Fibroblast of pulmonary artery (primary cell): ENCODE data around the gene RSPH3.
"Not testable (repeated sequence)": the region's sequence is repeated elsewhere in the genome, so short reads cannot be mapped to it uniquely, and the experiment has no call there.

Source experiments
- DNase-seq: peaks from one replicate; pipeline ENCODE4 v3.0.0-alpha.2; 2010; ENCODE audit warnings: low read depth
- H3K4me3 ChIP-seq: replicated peaks from 2 replicates; pipeline ENCODE4 v1.5.1; 2011; ENCODE audit warnings: low read depth, mild to moderate bottlenecking, control low read depth, low read length, moderate library complexity
- TF ChIP-seq, protein P1 (sequence below): IDR thresholded peaks from 2 replicates; pipeline ENCODE4 v1.5.1; 2011; ENCODE audit warnings: mild to moderate bottlenecking, control low read depth, low read length, inconsistent platforms; ENCODE audit errors: missing control alignments

Gene RSPH3

GRCh38 chr6:159043251-159043650 lies 43.2 kb upstream of the RSPH3 start:
- DNase-seq: no peak

DNA sequence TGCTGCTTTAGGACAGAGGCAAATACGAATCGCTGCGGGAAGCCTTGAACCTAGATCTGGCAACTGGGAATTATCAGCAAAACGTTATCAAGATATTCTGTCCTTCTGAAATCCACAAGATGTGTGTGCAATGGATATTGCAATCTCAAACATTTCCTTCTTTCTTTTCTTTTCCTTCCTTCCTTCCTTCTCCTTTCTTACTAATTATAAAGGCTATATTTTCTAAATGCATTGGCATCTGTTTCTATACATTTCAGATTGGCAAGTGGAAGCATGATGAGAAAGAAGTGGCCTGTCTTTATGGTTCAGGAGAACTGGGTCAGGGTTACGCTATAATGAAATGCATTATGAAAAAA lies 42.8 kb upstream of the RSPH3 start:
- no peak overlapping the region for H3K4me3 ChIP-seq
- no peak for DNase-seq
- TF ChIP-seq, protein P1, sequence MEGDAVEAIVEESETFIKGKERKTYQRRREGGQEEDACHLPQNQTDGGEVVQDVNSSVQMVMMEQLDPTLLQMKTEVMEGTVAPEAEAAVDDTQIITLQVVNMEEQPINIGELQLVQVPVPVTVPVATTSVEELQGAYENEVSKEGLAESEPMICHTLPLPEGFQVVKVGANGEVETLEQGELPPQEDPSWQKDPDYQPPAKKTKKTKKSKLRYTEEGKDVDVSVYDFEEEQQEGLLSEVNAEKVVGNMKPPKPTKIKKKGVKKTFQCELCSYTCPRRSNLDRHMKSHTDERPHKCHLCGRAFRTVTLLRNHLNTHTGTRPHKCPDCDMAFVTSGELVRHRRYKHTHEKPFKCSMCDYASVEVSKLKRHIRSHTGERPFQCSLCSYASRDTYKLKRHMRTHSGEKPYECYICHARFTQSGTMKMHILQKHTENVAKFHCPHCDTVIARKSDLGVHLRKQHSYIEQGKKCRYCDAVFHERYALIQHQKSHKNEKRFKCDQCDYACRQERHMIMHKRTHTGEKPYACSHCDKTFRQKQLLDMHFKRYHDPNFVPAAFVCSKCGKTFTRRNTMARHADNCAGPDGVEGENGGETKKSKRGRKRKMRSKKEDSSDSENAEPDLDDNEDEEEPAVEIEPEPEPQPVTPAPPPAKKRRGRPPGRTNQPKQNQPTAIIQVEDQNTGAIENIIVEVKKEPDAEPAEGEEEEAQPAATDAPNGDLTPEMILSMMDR: no peak

More at GRCh38 chr6:159043251-159043650, 43.2 kb upstream of the RSPH3 start:
- no peak overlapping the region for H3K4me3 ChIP-seq
- TF ChIP-seq, protein P1: no peak

GRCh38 chr6:159042003-159042825 lies 42.2 kb upstream of the RSPH3 start:
- peak; percentile 66 for DNase-seq
- no peak overlapping the region for H3K4me3 ChIP-seq
- TF ChIP-seq, protein P1: peak; percentile 99

DNA sequence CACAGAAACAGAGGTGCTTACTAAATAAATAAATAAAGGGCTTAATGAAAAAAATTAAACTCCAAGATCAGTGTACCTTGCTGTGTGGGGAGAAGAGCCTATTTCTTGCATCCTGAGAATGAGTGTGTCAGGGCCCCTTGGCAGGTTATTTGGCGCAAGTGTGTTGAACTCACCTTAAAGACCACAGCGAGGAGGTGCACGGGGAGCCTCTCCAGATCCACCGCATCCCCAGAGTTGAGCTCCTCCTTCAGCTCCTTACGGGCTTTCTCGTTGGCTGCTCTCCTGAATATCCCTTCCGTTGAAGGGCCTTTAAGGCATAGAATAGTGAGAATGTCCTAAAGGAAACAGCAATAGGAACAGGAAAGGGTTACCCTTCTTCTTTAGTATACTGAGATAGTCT lies 41.2 kb upstream of the RSPH3 start:
- H3K4me3 ChIP-seq: no peak overlapping the region
- TF ChIP-seq, protein P1: no peak
- DNase-seq: no peak

- no peak for DNase-seq
- H3K4me3 ChIP-seq: no peak overlapping the region
- TF ChIP-seq, protein P1: no peak
Observed at GRCh38 chr6:159039885-159040258, 39.9 kb upstream of the RSPH3 start.

GRCh38 chr6:159038914-159039884 lies 39.2 kb upstream of the RSPH3 start:
- TF ChIP-seq, protein P1: no peak
- no peak overlapping the region for H3K4me3 ChIP-seq
- DNase-seq: no peak

GRCh38 chr6:159038318-159038717 lies 38.3 kb upstream of the RSPH3 start:
- not testable (repeated sequence) for DNase-seq, H3K4me3 ChIP-seq
